Spleen (tissue), 11 donors: ENCODE results near the gene SERPINA3. TPM values are rescaled to one million over a fixed set of nuclear protein-coding genes. Genes with fewer than 3 reads are reported as not detected.

ENCODE experiments used
- DNase-seq: peaks from one replicate; pipeline ENCODE4 v3.0.0-alpha.2; 2020
- H3K27ac ChIP-seq, 8 donors: fragments of 200-600 bp; sonication (generic) in 7 of 8; 1 replicate in 4 of 8; 2 replicates in 4 of 8; pipeline versions ENCODE4 v1.5.0 to v1.8.0; 2016 to 2021; ENCODE audit warnings: inconsistent platforms in 4 of 8, mild to moderate bottlenecking in 4 of 8, moderate library complexity in 1 of 8
- H3K27me3 ChIP-seq, 7 donors: fragments of 200-600 bp; sonication (generic) in 6 of 7; replicated peaks in 1 of 7; 1 replicate in 4 of 7; 2 replicates in 3 of 7; pipeline versions ENCODE4 v1.5.0 to v1.8.0; 2016 to 2021; ENCODE audit warnings: inconsistent platforms in 3 of 7, mild to moderate bottlenecking in 1 of 7
- H3K36me3 ChIP-seq, 6 donors: fragments of 200-600 bp; sonication (generic) in 5 of 6; 1 replicate in 4 of 6; 2 replicates in 2 of 6; pipeline versions ENCODE4 v1.5.0 to v1.8.0; 2016 to 2021; ENCODE audit warnings: inconsistent platforms in 2 of 6
- H3K4me1 ChIP-seq, 6 donors: fragments of 200-600 bp; sonication (generic) in 5 of 6; 1 replicate in 3 of 6; 2 replicates in 3 of 6; pipeline versions ENCODE4 v1.5.0 to v1.8.0; 2016 to 2021; ENCODE audit warnings: inconsistent platforms in 3 of 6
- H3K4me3 ChIP-seq, 8 donors: fragments of 200-600 bp; sonication (generic) in 7 of 8; 1 replicate in 4 of 8; 2 replicates in 4 of 8; pipeline versions ENCODE4 v1.5.0 to v1.8.0; 2016 to 2021; ENCODE audit warnings: inconsistent platforms in 4 of 8, mild to moderate bottlenecking in 4 of 8, moderate library complexity in 2 of 8
- H3K9me3 ChIP-seq, 8 donors: fragments of 200-600 bp; sonication (generic) in 7 of 8; 1 replicate in 4 of 8; 2 replicates in 4 of 8; pipeline versions ENCODE4 v1.5.0 to v1.8.0; 2016 to 2021; ENCODE audit warnings: inconsistent platforms in 4 of 8
- POLR2A ChIP-seq, 3 donors: fragments of 450-650 bp; IDR thresholded peaks; one replicate each; pipeline ENCODE4 v1.5.1; 2017; ENCODE audit warnings: antibody characterized with exemption in 3 of 3, mild to moderate bottlenecking in 1 of 3
- POLR2AphosphoS5 ChIP-seq, 3 donors: sonication (generic); formaldehyde crosslinking; IDR thresholded peaks; one replicate each; pipeline ENCODE4 v1.5.1; 2017; ENCODE audit warnings: antibody characterized with exemption in 3 of 3
- WGBS, 5 donors: extraction: QIAGEN DNeasy Blood & Tissue Kit in 3 of 5; methylation state at CpG; one replicate each; pipeline versions ENCODE4 v1.1.5 to v1.1.7; 2013 to 2018; 5-methylcytosine and 5-hydroxymethylcytosine counted together
- intact Hi-C: fragments of 100-400 bp; cut with DNase I; formaldehyde crosslinking; loops from one replicate; pipeline ENCODE4 v1.15.0; 2023; ENCODE audit warnings: low total_unique reads
- polyA plus RNA-seq, 3 donors: library from polyadenylated mRNA; stranded (reverse); fragments of 200-250 nt; gene quantifications; one replicate each; pipeline ENCODE4 v1.2.1, GENCODE V29; 2013
- total RNA-seq, 7 donors: library from RNA; depleted of rRNA in 3 of 7; stranded (reverse); fragments of >200 nt in 3 of 7; fragmentation: NEBNext Ultra II Directional in 4 of 7; extraction: Animal tissue kit (Norgen Biotek cat#: 25700) in 4 of 7; gene quantifications; one replicate each; pipeline versions ENCODE4 v1.1.0 to v1.2.1, GENCODE V29; 2016 to 2021
- TF ChIP-seq, protein P1 (sequence below), 11 experiments: fragments of 200-600 bp in 7 of 11; fragments of 450-650 bp in 4 of 11; sonication (generic) in 4 of 11; IDR thresholded peaks in 8 of 11; conservative IDR thresholded peaks in 3 of 11; 1 replicate in 7 of 11; 2 replicates in 4 of 11; pipeline versions ENCODE4 v1.4.0 to v1.8.0; 2016 to 2021; ENCODE audit warnings: antibody characterized with exemption in 11 of 11, inconsistent platforms in 4 of 11, mild to moderate bottlenecking in 1 of 11
- donor health status: healthy with polysubstance abuse.
- donor health status: DM: no; HTN: no; CAD: no; lungs with moderate emphysema.
- donor health status: DM: no; HTN: no; CAD: no.
- donor health status: Bipolar disorder and iron deficiency.
- donor health status: healthy.
- donor health status: DM: no; HTN: no; CAD: no.
- donor health status: DM: yes; HTN: yes; CAD: no.

SERPINA3 gene
- total and polyA plus RNA-seq, 10 donors, result 3.4 to 88.3 (median 10.2) TPM

DNA sequence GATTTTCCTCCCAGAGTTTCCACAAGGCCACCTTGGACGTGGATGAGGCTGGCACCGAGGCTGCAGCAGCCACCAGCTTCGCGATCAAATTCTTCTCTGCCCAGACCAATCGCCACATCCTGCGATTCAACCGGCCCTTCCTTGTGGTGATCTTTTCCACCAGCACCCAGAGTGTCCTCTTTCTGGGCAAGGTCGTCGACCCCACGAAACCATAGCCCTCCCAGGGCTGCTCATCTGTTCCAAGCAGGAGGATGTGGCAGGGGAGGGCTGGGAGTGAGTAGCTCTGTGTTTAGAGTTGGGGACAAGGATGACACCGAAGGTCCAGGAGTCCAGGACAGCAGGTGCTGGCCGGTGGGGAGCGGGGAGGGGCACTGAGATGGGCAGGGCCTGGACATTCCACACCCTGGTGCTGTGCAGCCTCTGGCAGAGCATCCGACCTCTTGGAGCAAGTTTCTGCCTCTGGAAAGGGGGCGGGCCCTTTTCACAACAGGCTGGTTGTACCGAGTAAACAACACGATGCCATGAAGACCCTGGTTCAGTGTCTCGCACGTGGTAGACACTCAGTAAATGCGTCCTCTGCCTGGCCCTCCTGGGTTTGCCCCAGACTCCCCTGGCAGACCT is 42.7 kb upstream of the SERPINA3 start:
- Histone ChIP-seq H3K4me1 (peaks cover 0 to 28% (median 2%) of the 10 kb centered on the region in 6 donors), H3K36me3 (no peaks in the 10 kb centered on the region), H3K27ac (peak overlapping the region in 3 of 8 donors; percentile 65 to 85 (median 75)), H3K9me3 (no peaks in the 10 kb centered on the region), H3K4me3 (no peak overlapping the region), H3K27me3 (no peaks in the 10 kb centered on the region)
- no peak for TF ChIP-seq POLR2AphosphoS5 (IDR thresholded peaks at IDR 0.05)
- TF ChIP-seq, protein P1, sequence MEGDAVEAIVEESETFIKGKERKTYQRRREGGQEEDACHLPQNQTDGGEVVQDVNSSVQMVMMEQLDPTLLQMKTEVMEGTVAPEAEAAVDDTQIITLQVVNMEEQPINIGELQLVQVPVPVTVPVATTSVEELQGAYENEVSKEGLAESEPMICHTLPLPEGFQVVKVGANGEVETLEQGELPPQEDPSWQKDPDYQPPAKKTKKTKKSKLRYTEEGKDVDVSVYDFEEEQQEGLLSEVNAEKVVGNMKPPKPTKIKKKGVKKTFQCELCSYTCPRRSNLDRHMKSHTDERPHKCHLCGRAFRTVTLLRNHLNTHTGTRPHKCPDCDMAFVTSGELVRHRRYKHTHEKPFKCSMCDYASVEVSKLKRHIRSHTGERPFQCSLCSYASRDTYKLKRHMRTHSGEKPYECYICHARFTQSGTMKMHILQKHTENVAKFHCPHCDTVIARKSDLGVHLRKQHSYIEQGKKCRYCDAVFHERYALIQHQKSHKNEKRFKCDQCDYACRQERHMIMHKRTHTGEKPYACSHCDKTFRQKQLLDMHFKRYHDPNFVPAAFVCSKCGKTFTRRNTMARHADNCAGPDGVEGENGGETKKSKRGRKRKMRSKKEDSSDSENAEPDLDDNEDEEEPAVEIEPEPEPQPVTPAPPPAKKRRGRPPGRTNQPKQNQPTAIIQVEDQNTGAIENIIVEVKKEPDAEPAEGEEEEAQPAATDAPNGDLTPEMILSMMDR (IDR thresholded peaks at IDR 0.05 in 8 of 11, conservative IDR thresholded peaks at IDR 0.05 in 3 of 11), result no peak
- TF ChIP-seq POLR2A (IDR thresholded peaks at IDR 0.05), result no peak
- 80 to 93% (median 86%) methylated on average over 19 to 20 of the region's 20 CpGs for WGBS, 5 donors
- intact Hi-C loops, result no loop called here
- no peak for DNase-seq

- peak overlapping the region in 4 of 8 donors; percentile 56 to 85 (median 70) for H3K27ac ChIP-seq
- DNase-seq, result no peak
- intact Hi-C loops, result no loop called here
- no peaks in the 10 kb centered on the region for H3K9me3 ChIP-seq
- 83 to 91% (median 88%) methylated on average over 3 to 6 of the region's 6 CpGs for WGBS, 5 donors
- no peaks in the 10 kb centered on the region for H3K36me3 ChIP-seq
- H3K27me3 ChIP-seq, result no peaks in the 10 kb centered on the region
- peaks cover 0 to 28% (median 2%) of the 10 kb centered on the region in 6 donors for H3K4me1 ChIP-seq
- H3K4me3 ChIP-seq, result no peak overlapping the region
- TF ChIP-seq POLR2AphosphoS5 (IDR thresholded peaks at IDR 0.05) (no peak), POLR2A (IDR thresholded peaks at IDR 0.05) (no peak)
- TF ChIP-seq, protein P1 (IDR thresholded peaks at IDR 0.05 in 8 of 11, conservative IDR thresholded peaks at IDR 0.05 in 3 of 11), result no peak
These were observed 42.2 kb upstream of the SERPINA3 start for GRCh38 chr14:94570002-94570400.

- Histone ChIP-seq H3K4me1 (peaks cover 0 to 28% (median 2%) of the 10 kb centered on the region in 6 donors), H3K9me3 (no peaks in the 10 kb centered on the region), H3K27me3 (no peaks in the 10 kb centered on the region), H3K4me3 (no peak overlapping the region), H3K36me3 (no peaks in the 10 kb centered on the region), H3K27ac (peak overlapping the region in 4 of 8 donors; percentile 56 to 85 (median 70))
- no peak for DNase-seq
- WGBS, 5 donors, result 65 to 81% (median 68%) methylated on average over 9 of the region's 9 CpGs
- TF ChIP-seq POLR2A (IDR thresholded peaks at IDR 0.05) (no peak), POLR2AphosphoS5 (IDR thresholded peaks at IDR 0.05) (peak in 2 of 3 donors; percentile 59 to 66)
- TF ChIP-seq, protein P1 (IDR thresholded peaks at IDR 0.05 in 8 of 11, conservative IDR thresholded peaks at IDR 0.05 in 3 of 11), result no peak
- intact Hi-C loops, result no loop called here
These were observed 41.8 kb upstream of the SERPINA3 start for GRCh38 chr14:94570440-94570839.

- intact Hi-C loops, result no loop called here
- H3K27me3 ChIP-seq, result no peaks in the 10 kb centered on the region
- H3K27ac ChIP-seq, result peak overlapping the region in 6 of 8 donors; percentile 56 to 85 (median 69)
- peak in 1 of 3 donors; percentile 29 for TF ChIP-seq POLR2AphosphoS5 (IDR thresholded peaks at IDR 0.05)
- TF ChIP-seq, protein P1 (IDR thresholded peaks at IDR 0.05 in 8 of 11, conservative IDR thresholded peaks at IDR 0.05 in 3 of 11), result no peak
- no peaks in the 10 kb centered on the region for H3K9me3 ChIP-seq
- DNase-seq, result no peak
- WGBS, 5 donors, result 47 to 73% (median 59%) methylated on average over 7 of the region's 7 CpGs
- peaks cover 0 to 28% (median 2%) of the 10 kb centered on the region in 6 donors for H3K4me1 ChIP-seq
- H3K36me3 ChIP-seq, result no peaks in the 10 kb centered on the region
- no peak overlapping the region for H3K4me3 ChIP-seq
These were observed 40.8 kb upstream of the SERPINA3 start for GRCh38 chr14:94571395-94571794.
